CD14-positive monocyte (primary cell): ENCODE measurements around the gene R3HDM4. TPM values are rescaled to one million over a fixed set of nuclear protein-coding genes. Genes with fewer than 3 reads are reported as not detected.

Experiments
- DNase-seq, 3 donors: peaks; one replicate each; pipeline ENCODE4 v3.0.0-alpha.2; 2011 to 2022
- H2AFZ ChIP-seq: 2 replicates; pipeline ENCODE4 v1.6.0; 2012; ENCODE audit warnings: mild to moderate bottlenecking, low read depth, low read length, inconsistent platforms; ENCODE audit not compliant: insufficient read depth, poor library complexity, severe bottlenecking
- H3K27ac ChIP-seq, 2 donors: 1 replicate in 1 of 2; 2 replicates in 1 of 2; pipeline ENCODE4 v1.5.1; 2012 to 2013; ENCODE audit warnings: low read length in 2 of 2, control low read depth in 1 of 2, inconsistent platforms in 1 of 2, low read depth in 1 of 2, mild to moderate bottlenecking in 1 of 2
- H3K27me3 ChIP-seq, 2 donors: one replicate each; pipeline versions ENCODE4 v1.6.0 to v1.6.1; 2011 to 2013; ENCODE audit warnings: low read length in 2 of 2; ENCODE audit not compliant: control insufficient read depth in 2 of 2, insufficient read depth in 2 of 2
- H3K36me3 ChIP-seq, 2 donors: replicated peaks in 1 of 2; 1 replicate in 1 of 2; 2 replicates in 1 of 2; pipeline versions ENCODE4 v1.5.1 to v1.6.1; 2012 to 2013; ENCODE audit warnings: low read length in 2 of 2, control low read depth in 1 of 2, inconsistent platforms in 1 of 2, mild to moderate bottlenecking in 1 of 2; ENCODE audit not compliant: insufficient read depth in 2 of 2, control insufficient read depth in 1 of 2
- H3K4me1 ChIP-seq, 2 donors: 1 replicate in 1 of 2; 2 replicates in 1 of 2; pipeline versions ENCODE4 v1.5.1 to v1.6.1; 2012 to 2013; ENCODE audit warnings: low read length in 2 of 2, control low read depth in 1 of 2, inconsistent platforms in 1 of 2, mild to moderate bottlenecking in 1 of 2, moderate library complexity in 1 of 2; ENCODE audit not compliant: insufficient read depth in 2 of 2, control insufficient read depth in 1 of 2
- H3K4me2 ChIP-seq: replicated peaks from 2 replicates; pipeline ENCODE3; 2012; ENCODE audit warnings: low read length, moderate library complexity, mild to moderate bottlenecking; ENCODE audit not compliant: poor library complexity, severe bottlenecking; ENCODE audit errors: extremely low read depth
- H3K4me3 ChIP-seq, 3 experiments: fragments of 200-600 bp in 1 of 3; sonication (generic) in 1 of 3; replicated peaks in 1 of 3; 1 replicate in 2 of 3; 2 replicates in 1 of 3; pipeline ENCODE4 v1.5.1; 2011 to 2013; ENCODE audit warnings: low read length in 3 of 3, mild to moderate bottlenecking in 3 of 3, control low read depth in 2 of 3, low read depth in 2 of 3, inconsistent platforms in 1 of 3, moderate library complexity in 1 of 3
- H3K79me2 ChIP-seq: 2 replicates; pipeline ENCODE4 v1.6.0; 2012; ENCODE audit warnings: mild to moderate bottlenecking, control low read depth, inconsistent platforms, low read length, moderate library complexity; ENCODE audit not compliant: insufficient read depth
- H3K9ac ChIP-seq: 2 replicates; pipeline ENCODE4 v1.6.0; 2017; ENCODE audit warnings: low read length, mild to moderate bottlenecking; ENCODE audit not compliant: insufficient read depth, poor library complexity, severe bottlenecking
- H3K9me3 ChIP-seq, 2 donors: replicated peaks in 1 of 2; 1 replicate in 1 of 2; 2 replicates in 1 of 2; pipeline versions ENCODE4 v1.5.1 to v1.6.1; 2012 to 2013; ENCODE audit warnings: low read length in 2 of 2, control low read depth in 1 of 2; ENCODE audit not compliant: control insufficient read depth in 1 of 2, insufficient read depth in 1 of 2
- H4K20me1 ChIP-seq: 2 replicates; pipeline ENCODE4 v1.6.0; 2012; ENCODE audit warnings: mild to moderate bottlenecking, low read length, control low read depth, moderate library complexity; ENCODE audit not compliant: insufficient read depth
- H3K27ac Mint-ChIP-seq, 7 donors: one replicate each; pipeline ENCODE4 v1.8.0; 2020; ENCODE audit warnings: mild to moderate bottlenecking in 7 of 7, mixed read lengths in 7 of 7, moderate library complexity in 6 of 7, inconsistent platforms in 2 of 7
- H3K27me3 Mint-ChIP-seq, 3 donors: one replicate each; pipeline ENCODE4 v1.8.0; 2021 to 2022; ENCODE audit warnings: low read depth in 3 of 3, mild to moderate bottlenecking in 3 of 3, mixed read lengths in 3 of 3, moderate library complexity in 3 of 3, inconsistent platforms in 1 of 3
- H3K36me3 Mint-ChIP-seq, 2 donors: one replicate each; pipeline ENCODE4 v1.8.0; 2020; ENCODE audit warnings: mixed read lengths in 2 of 2, inconsistent platforms in 1 of 2, mild to moderate bottlenecking in 1 of 2
- H3K4me1 Mint-ChIP-seq: one replicate; pipeline ENCODE4 v1.8.0; 2020; ENCODE audit warnings: mild to moderate bottlenecking, mixed read lengths
- H3K4me3 Mint-ChIP-seq, 2 donors: one replicate each; pipeline ENCODE4 v1.8.0; 2020; ENCODE audit warnings: mild to moderate bottlenecking in 2 of 2, mixed read lengths in 2 of 2, moderate library complexity in 1 of 2
- H3K9me3 Mint-ChIP-seq, 7 donors: one replicate each; pipeline ENCODE4 v1.8.0; 2020 to 2022; ENCODE audit warnings: mixed read lengths in 7 of 7, mild to moderate bottlenecking in 6 of 7, moderate library complexity in 6 of 7, inconsistent platforms in 2 of 7
- CTCF ChIP-seq: fragments of 200-600 bp; IDR thresholded peaks from one replicate; pipeline ENCODE4 v1.8.0; 2022; ENCODE audit warnings: antibody characterized with exemption, mild to moderate bottlenecking
- WGBS: methylation state at CpG from one replicate; pipeline ENCODE4 v1.1.5; 2013; ENCODE audit warnings: missing lambda C conversion rate; ENCODE audit not compliant: insufficient coverage; 5-methylcytosine and 5-hydroxymethylcytosine counted together
- intact Hi-C, 2 donors: fragments of 100-400 bp; cut with micrococcal nuclease; formaldehyde crosslinking; loops; one replicate each; pipeline versions ENCODE4 v1.15.0 to v1.15.1; 2023
- polyA plus RNA-seq, 3 donors: library from polyadenylated mRNA; depleted of rRNA in 1 of 3; unstranded in 2 of 3; stranded (reverse) in 1 of 3; fragments of 300-500 nt in 2 of 3; fragments of >200 nt in 1 of 3; fragmentation: Illumina TruSeq in 2 of 3; gene quantifications; 1 replicate in 2 of 3; 2 replicates in 1 of 3; pipeline ENCODE4 v1.2.3, GENCODE V29; 2012 to 2021

The R3HDM4 gene
- polyA plus RNA-seq, 3 donors, result 70.8 to 99.9 (median 78.7) TPM

GRCh38 chr19:943551-944170, 30.6 kb upstream of the R3HDM4 start:
- H3K36me3 ChIP-seq, result peaks cover 17 to 27% of the 10 kb centered on the region in 2 donors
- peaks cover 99% of the 10 kb centered on the region for H3K79me2 ChIP-seq
- no peak overlapping the region for H3K27ac ChIP-seq
- H2AFZ ChIP-seq, result no peak overlapping the region
- Mint-ChIP-seq H3K4me1 (peaks cover 50% of the 10 kb centered on the region), H3K27ac (no peak overlapping the region), H3K4me3 (no peak overlapping the region), H3K9me3 (peaks cover 0 to 2% (median 0%) of the 10 kb centered on the region in 7 donors), H3K27me3 (peaks cover 0 to 3% (median 0%) of the 10 kb centered on the region in 3 donors), H3K36me3 (peaks cover 25 to 53% of the 10 kb centered on the region in 2 donors)
- H4K20me1 ChIP-seq, result peaks cover 100% of the 10 kb centered on the region
- intact Hi-C loops, result no loop called here
- no peak overlapping the region for H3K4me3 ChIP-seq
- peaks cover 42 to 47% of the 10 kb centered on the region in 2 donors for H3K4me1 ChIP-seq
- TF ChIP-seq CTCF, result no peak
- H3K9ac ChIP-seq, result no peak overlapping the region
- no peak overlapping the region for H3K4me2 ChIP-seq
- no peaks in the 10 kb centered on the region for H3K9me3 ChIP-seq
- no peaks in the 10 kb centered on the region for H3K27me3 ChIP-seq
- 98% methylated on average over 15 of the region's 17 CpGs for WGBS
- DNase-seq, result no peak

GRCh38 chr19:942133-942645, 29.2 kb upstream of the R3HDM4 start:
- peaks cover 30 to 62% of the 10 kb centered on the region in 2 donors for H3K36me3 Mint-ChIP-seq
- H3K27ac Mint-ChIP-seq, result no peak overlapping the region
- H4K20me1 ChIP-seq, result peaks cover 100% of the 10 kb centered on the region
- 95% methylated on average over 32 of the region's 32 CpGs for WGBS
- H3K4me1 ChIP-seq, result peaks cover 28 to 41% of the 10 kb centered on the region in 2 donors
- peaks cover 0 to 1% (median under 1%) of the 10 kb centered on the region in 3 donors for H3K27me3 Mint-ChIP-seq
- peaks cover 99% of the 10 kb centered on the region for H3K79me2 ChIP-seq
- H3K4me3 Mint-ChIP-seq, result no peak overlapping the region
- H3K4me1 Mint-ChIP-seq, result peaks cover 47% of the 10 kb centered on the region
- no peak for DNase-seq
- peaks cover 0 to 2% (median 0%) of the 10 kb centered on the region in 7 donors for H3K9me3 Mint-ChIP-seq
- no peak overlapping the region for H3K4me3 ChIP-seq
- H3K9ac ChIP-seq, result no peak overlapping the region
- H3K27me3 ChIP-seq, result no peaks in the 10 kb centered on the region
- intact Hi-C loops, result no loop called here
- no peak for TF ChIP-seq CTCF
- H3K9me3 ChIP-seq, result no peaks in the 10 kb centered on the region
- H2AFZ ChIP-seq, result no peak overlapping the region
- peaks cover 17 to 39% of the 10 kb centered on the region in 2 donors for H3K36me3 ChIP-seq
- H3K4me2 ChIP-seq, result no peak overlapping the region
- H3K27ac ChIP-seq, result peak overlapping the region in 1 of 2 donors; percentile 75
